SK-N-SH (cell line): ENCODE data around the gene HIPK2.

Experiments used
- CTCF ChIP-seq: fragments of 200-600 bp; sonication (generic); IDR thresholded peaks from 2 replicates; pipeline ENCODE4 v1.6.1; 2017; ENCODE audit warnings: antibody characterized with exemption, mild to moderate bottlenecking, moderate library complexity
- EP300 ChIP-seq, 2 experiments: IDR thresholded peaks; 2 replicates each; pipeline versions ENCODE4 v1.4.0 to v1.6.1; 2012; ENCODE audit warnings: borderline replicate concordance in 1 of 2, low read depth in 1 of 2, low read length in 1 of 2
- EZH2phosphoT487 ChIP-seq: fragments of 200-600 bp; sonication (generic); IDR thresholded peaks from 2 replicates; pipeline ENCODE4 v1.6.1; 2017; ENCODE audit warnings: low read depth, mixed run types, mild to moderate bottlenecking, antibody characterized with exemption, moderate library complexity, borderline replicate concordance
- NRF1 ChIP-seq: IDR thresholded peaks from 2 replicates; pipeline ENCODE4 v1.6.1; 2012; ENCODE audit warnings: low read depth, mild to moderate bottlenecking, low read length
- RFX5 ChIP-seq: IDR thresholded peaks from 2 replicates; pipeline ENCODE4 v1.6.1; 2012; ENCODE audit warnings: mild to moderate bottlenecking, improper control_type of control experiment, low read length
- ZBTB33 ChIP-seq: IDR thresholded peaks from 2 replicates; pipeline ENCODE4 v1.4.0; 2012; ENCODE audit warnings: low read depth, borderline replicate concordance

GRCh38 chr7:139589474-139589873, 188.3 kb downstream of the HIPK2 start:
- TF ChIP-seq CTCF (no peak), EZH2phosphoT487 (no peak), EP300 (IDR thresholded peaks at IDR 0.05; ENCODE audit: borderline replicate concordance in 1 of 2, low read depth in 1 of 2, low read length in 1 of 2) (no peak), ZBTB33 (no peak), NRF1 (no peak), RFX5 (no peak)
